ENCODE measurements around the gene CCND1. TPM values are rescaled to one million over a fixed set of nuclear protein-coding genes. Genes with fewer than 3 reads are reported as not detected.
"Not testable (repeated sequence)": the region's sequence is repeated elsewhere in the genome, so short reads cannot be mapped to it uniquely, and the experiment has no call there.

CCND1 gene
- total RNA-seq, 1 experiment from 2014 or later, result 346 TPM

- no TSS peak for BruUV-seq (replicated peaks)
- no peak for TF ChIP-seq CTCF (conservative IDR thresholded peaks at IDR 0.05)
- no peaks in the 10 kb centered on the region for H3K27me3 ChIP-seq (ENCODE audit: insufficient read depth, low read depth)
- no peaks in the 10 kb centered on the region for H3K9me2 ChIP-seq (ENCODE audit: insufficient read depth)
- CTCF ChIA-PET, result interaction anchor here (1.2 kb wide), 1 partner anchor 509 kb away, joined by 3 read pairs; no protein-coding TSS in a partner anchor
- no peak overlapping the region for H3K4me2 ChIP-seq
- peaks cover 39% of the 10 kb centered on the region for H3F3A ChIP-seq (ENCODE audit: insufficient read depth, low read depth)
- no peak overlapping the region for H2AFZ ChIP-seq
- DNase-seq, result peak in 1 of 2 experiments; percentile 33
- POLR2A ChIA-PET (ENCODE audit: unreplicated experiment), result no interaction called here
- peaks cover 4% of the 10 kb centered on the region; the same call in 1 of the 2 replicates for H3K9me3 ChIP-seq (ENCODE audit: insufficient read depth, low read depth)
- no peaks in the 10 kb centered on the region for H3K79me2 ChIP-seq (ENCODE audit: low read depth)
- no peaks in the 10 kb centered on the region for H3K36me3 ChIP-seq (ENCODE audit: low read depth)
- peaks cover 64% of the 10 kb centered on the region for H3K4me1 ChIP-seq (replicated peaks; ENCODE audit: insufficient read depth)
- intact Hi-C loops (cut with micrococcal nuclease; ENCODE audit: unreplicated experiment), result loop anchor here (1.0 to 2.0 kb wide), 5 partner anchors 14 to 509 kb away; no protein-coding TSS in a partner anchor
- no peak overlapping the region for H3K4me3 ChIP-seq
- no peak overlapping the region; the same call in 1 of the 2 replicates for H3K27ac ChIP-seq
- no peaks in the 10 kb centered on the region for H4K20me1 ChIP-seq (ENCODE audit: insufficient read depth)
These were observed 45.9 kb downstream of the CCND1 start for GRCh38 chr11:69686856-69687255.

GRCh38 chr11:69687969-69688771 lies 47.2 kb downstream of the CCND1 start:
- intact Hi-C loops (cut with micrococcal nuclease; ENCODE audit: unreplicated experiment), result loop anchor here (2.0 kb wide), 3 partner anchors 13 to 711 kb away; partner anchors contain the start of gene CTTN
- BruUV-seq (replicated peaks), result not testable (repeated sequence)

GRCh38 chr11:69689484-69690319 lies 48.7 kb downstream of the CCND1 start:
- intact Hi-C loops (cut with micrococcal nuclease; ENCODE audit: unreplicated experiment), result loop anchor here (2.0 kb wide), 1 partner anchor 709 kb away; the partner anchor contains the start of gene CTTN
- peak in 1 of 2 experiments; percentile 31 for DNase-seq
- TF ChIP-seq CTCF (conservative IDR thresholded peaks at IDR 0.05), result no peak
- TF ChIP-seq EZH2 (IDR thresholded peaks at IDR 0.05; ENCODE audit: low read depth), result no peak
- Histone ChIP-seq H3K27ac (peak overlapping the region; percentile 98), H3K9me2 (ENCODE audit: insufficient read depth) (no peaks in the 10 kb centered on the region), H3K4me3 (no peak overlapping the region), H3F3A (ENCODE audit: insufficient read depth, low read depth) (peaks cover 30% of the 10 kb centered on the region), H3K4me2 (no peak overlapping the region), H4K20me1 (ENCODE audit: insufficient read depth) (no peaks in the 10 kb centered on the region), H3K36me3 (ENCODE audit: low read depth) (no peaks in the 10 kb centered on the region), H2AFZ (no peak overlapping the region), H3K9me3 (ENCODE audit: insufficient read depth, low read depth) (peaks cover 6% of the 10 kb centered on the region; the same call in 1 of the 2 replicates), H3K27me3 (ENCODE audit: insufficient read depth, low read depth) (no peaks in the 10 kb centered on the region), H3K79me2 (ENCODE audit: low read depth) (no peaks in the 10 kb centered on the region), H3K4me1 (replicated peaks; ENCODE audit: insufficient read depth) (peaks cover 60% of the 10 kb centered on the region)
- ChIA-PET POLR2A (ENCODE audit: unreplicated experiment) (no interaction called here), CTCF (interaction anchor here (0.6 kb wide), 1 partner anchor 237 kb away, joined by 3 read pairs; no protein-coding TSS in a partner anchor)
- no TSS peak for BruUV-seq (replicated peaks)

More at GRCh38 chr11:69687969-69688771, 47.2 kb downstream of the CCND1 start:
- peak; percentile 55 to 81 for DNase-seq
- POLR2A ChIA-PET (ENCODE audit: unreplicated experiment); H3K4me3 ChIP-seq; CTCF ChIA-PET; H3K79me2 ChIP-seq (ENCODE audit: low read depth); H2AFZ ChIP-seq; H3K27me3 ChIP-seq (ENCODE audit: insufficient read depth, low read depth); H4K20me1 ChIP-seq (ENCODE audit: insufficient read depth); H3K9me2 ChIP-seq (ENCODE audit: insufficient read depth); H3K9me3 ChIP-seq (ENCODE audit: insufficient read depth, low read depth); H3K36me3 ChIP-seq (ENCODE audit: low read depth): not testable (repeated sequence)
- Histone ChIP-seq H3K4me2 (peak overlapping the region; percentile 21), H3K27ac (peak overlapping the region; percentile 98), H3K4me1 (replicated peaks; ENCODE audit: insufficient read depth) (peaks cover 60% of the 10 kb centered on the region), H3F3A (ENCODE audit: insufficient read depth, low read depth) (peaks cover 31% of the 10 kb centered on the region)

Measured in PC-9 (cell line).